Omental fat pad (tissue), 4 donors: ENCODE data around the gene GAS7. TPM values are rescaled to one million over a fixed set of nuclear protein-coding genes. Genes with fewer than 3 reads are reported as not detected.

Experiments
- ATAC-seq: fragments of 150-250 bp; one replicate; pipeline ENCODE4 v1.9.1; 2016; ENCODE audit warnings: mild to moderate bottlenecking, moderate library complexity; ENCODE audit not compliant: low FRiP score
- DNase-seq: peaks from one replicate; pipeline ENCODE4 v3.0.0-alpha.2; 2019; ENCODE audit warnings: low spot score
- total RNA-seq, 4 donors: library from RNA; depleted of rRNA; stranded (reverse); fragments of >200 nt; gene quantifications; one replicate each; pipeline ENCODE4 v1.1.0, GENCODE V29; 2016
- TF ChIP-seq, protein P1 (sequence below), 3 donors: fragments of 450-650 bp; IDR thresholded peaks; one replicate each; pipeline ENCODE4 v1.5.1; 2016 to 2017; ENCODE audit warnings: antibody characterized with exemption in 3 of 3, mild to moderate bottlenecking in 3 of 3, moderate library complexity in 2 of 3

GAS7 gene
- total RNA-seq, 4 donors from 2014 or later = 36.4 to 148 (median 52.7) TPM

DNA sequence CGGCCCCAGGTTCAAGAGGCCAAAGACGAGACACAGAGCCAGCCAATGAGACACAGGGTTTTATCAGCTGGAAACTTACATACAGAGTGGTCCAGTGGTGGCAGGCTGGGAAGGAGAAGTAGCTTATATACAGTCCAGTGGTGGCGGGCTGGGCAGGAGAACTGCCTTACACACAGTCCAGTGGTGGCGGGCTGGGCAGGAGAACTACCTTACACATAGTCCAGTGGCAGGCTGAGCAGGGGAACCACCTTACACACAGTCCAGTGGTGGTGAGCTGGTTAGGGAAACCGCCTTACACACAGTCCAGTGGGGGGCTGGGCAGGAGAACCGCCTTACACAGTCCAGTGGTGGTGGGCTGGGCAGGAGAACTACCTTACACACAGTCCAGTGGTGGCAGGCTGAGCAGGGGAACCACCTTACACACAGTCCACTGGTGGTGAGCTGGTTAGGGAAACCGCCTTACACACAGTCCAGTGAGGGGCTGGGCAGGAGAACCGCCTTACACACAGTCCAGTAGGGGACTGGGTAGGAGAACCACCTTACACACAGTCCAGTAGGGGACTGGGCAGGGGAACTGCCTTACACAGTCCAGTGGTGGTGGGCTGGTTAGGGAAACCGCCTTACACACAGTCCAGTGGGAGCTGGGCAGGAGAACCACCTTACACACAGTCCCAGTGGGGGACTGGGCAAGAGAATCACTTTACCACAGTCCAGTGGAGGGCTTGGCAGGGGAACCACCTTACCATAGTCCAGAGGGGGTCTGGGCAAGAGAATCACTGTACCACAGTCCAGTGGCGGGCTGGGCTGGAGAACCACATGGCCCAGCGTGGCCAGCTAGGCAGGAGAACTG lies 90.9 kb downstream of the GAS7 start:
- ATAC-seq (peak; percentile 18), DNase-seq (peak; percentile 22)

DNA sequence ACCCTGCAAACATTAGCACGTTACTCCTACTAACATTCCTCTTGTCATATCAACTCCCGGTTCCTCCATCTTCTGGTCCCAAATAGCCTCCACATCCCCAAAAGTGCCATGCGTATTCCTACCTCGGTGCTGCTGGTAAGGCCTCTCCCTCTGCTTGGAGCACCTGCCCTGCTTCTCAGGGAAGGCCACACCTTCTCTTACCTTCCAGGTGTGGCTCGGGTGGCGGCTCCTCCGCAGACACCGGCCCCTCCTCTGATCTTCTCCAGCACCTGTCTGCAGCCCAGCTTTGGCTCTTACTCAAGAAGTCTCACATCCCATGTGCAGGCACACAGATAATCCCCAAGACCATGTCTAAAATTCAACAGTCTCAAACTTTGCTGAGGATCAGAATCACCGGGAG lies 92.3 kb downstream of the GAS7 start:
- DNase-seq (peak; percentile 9), ATAC-seq (no peak)
- TF ChIP-seq, protein P1, sequence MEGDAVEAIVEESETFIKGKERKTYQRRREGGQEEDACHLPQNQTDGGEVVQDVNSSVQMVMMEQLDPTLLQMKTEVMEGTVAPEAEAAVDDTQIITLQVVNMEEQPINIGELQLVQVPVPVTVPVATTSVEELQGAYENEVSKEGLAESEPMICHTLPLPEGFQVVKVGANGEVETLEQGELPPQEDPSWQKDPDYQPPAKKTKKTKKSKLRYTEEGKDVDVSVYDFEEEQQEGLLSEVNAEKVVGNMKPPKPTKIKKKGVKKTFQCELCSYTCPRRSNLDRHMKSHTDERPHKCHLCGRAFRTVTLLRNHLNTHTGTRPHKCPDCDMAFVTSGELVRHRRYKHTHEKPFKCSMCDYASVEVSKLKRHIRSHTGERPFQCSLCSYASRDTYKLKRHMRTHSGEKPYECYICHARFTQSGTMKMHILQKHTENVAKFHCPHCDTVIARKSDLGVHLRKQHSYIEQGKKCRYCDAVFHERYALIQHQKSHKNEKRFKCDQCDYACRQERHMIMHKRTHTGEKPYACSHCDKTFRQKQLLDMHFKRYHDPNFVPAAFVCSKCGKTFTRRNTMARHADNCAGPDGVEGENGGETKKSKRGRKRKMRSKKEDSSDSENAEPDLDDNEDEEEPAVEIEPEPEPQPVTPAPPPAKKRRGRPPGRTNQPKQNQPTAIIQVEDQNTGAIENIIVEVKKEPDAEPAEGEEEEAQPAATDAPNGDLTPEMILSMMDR (IDR thresholded peaks at IDR 0.05) = no peak

More for the DNA sequence above, 90.9 kb downstream of the GAS7 start:
- TF ChIP-seq, protein P1 (IDR thresholded peaks at IDR 0.05) = no peak

DNA sequence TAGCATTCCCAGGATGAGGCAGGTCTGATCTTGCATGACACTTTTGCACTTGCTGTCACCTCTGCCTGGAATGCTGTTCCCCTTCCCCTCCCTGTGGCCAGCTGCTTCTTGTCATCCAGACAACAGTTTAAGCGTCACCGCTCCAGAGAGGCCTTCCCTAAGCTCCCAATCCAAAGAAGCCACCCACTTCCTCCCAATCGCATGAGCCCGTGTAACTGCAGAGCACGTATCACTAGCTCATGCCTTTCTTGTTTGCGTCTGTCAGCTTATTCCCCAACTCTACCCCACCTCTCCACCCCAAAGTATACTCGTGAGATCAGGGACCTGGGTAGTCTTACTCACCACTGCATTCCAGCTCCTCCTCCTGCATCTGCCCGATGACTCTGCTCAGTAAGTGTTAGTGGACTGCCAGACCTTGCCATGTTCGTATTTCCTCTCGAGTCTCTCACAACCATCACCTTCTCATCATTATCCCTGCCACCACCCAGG lies 92.8 kb downstream of the GAS7 start:
- TF ChIP-seq, protein P1 (IDR thresholded peaks at IDR 0.05) = no peak
- ATAC-seq = peak; percentile 50
- DNase-seq = peak; percentile 27

DNA sequence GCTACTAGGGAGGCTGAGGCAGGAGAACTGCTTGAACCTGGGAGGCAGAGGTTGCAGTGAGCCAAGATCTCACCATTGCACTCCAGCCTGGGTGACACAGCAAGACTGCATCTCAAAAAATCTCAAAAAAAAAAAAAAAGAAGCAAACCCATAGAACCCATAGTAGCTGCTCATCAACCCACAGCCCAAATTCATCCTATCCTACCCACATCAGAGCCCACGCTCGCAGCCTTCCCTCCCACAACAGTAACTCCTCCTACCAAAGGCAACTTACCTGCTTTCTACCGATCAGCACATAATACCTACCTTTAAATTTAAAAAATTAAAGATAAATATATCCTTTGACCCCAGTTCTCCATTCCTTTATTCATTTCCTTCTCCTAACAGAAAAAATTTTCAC lies 94.7 kb downstream of the GAS7 start:
- no peak for DNase-seq
- TF ChIP-seq, protein P1 (IDR thresholded peaks at IDR 0.05) = no peak
- no peak for ATAC-seq

DNA sequence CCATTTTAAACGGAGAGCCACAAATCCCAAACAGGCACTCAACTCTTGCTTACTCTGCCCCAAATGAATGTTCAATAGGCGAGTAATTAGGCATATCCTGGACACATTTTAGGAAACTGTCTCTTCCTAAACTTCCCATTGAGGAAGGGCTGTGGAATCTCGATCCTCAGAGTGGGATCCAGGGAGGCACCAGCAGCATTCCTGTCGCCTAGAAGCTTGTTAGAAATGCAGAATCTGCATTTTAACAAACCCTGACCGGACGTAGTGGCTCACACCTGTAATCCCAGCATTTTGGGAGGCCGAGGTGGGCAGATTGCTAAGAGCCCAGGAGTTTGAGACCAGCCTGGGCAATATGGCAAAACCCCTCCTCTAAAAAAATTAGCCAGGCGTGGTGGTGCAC lies 95.6 kb downstream of the GAS7 start:
- no peak for ATAC-seq
- DNase-seq = no peak
- TF ChIP-seq, protein P1 (IDR thresholded peaks at IDR 0.05) = no peak

DNA sequence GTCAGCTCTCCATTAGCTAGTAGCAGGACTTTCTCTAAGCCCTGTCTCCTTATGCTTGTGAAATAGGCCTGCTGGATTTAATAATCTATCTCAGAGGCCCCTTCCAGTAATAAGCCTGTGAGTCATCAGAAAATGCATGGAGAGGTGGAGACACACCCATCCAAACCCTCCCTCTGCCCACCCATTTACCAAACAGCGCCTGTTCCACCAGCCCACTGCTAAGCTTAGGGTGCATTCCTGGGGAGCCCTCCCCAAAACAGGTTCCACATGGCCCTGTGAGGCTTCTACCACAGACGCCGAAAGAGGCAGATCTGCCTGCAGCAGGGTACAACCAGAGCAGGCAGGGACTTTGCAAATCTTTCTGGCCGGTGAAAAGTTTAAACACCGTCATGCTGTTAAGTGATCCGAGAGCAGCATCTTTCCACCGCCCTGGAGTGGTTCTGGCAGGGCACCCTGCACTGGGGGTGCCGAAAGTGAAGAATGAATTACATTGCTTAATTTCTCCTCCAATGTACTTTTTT lies 99.3 kb downstream of the GAS7 start:
- TF ChIP-seq, protein P1 (IDR thresholded peaks at IDR 0.05) = no peak
- ATAC-seq (peak; percentile 89), DNase-seq (no peak)
